Measurements from ENCODE around the gene CACNG5.

GRCh38 chr17:66830451-66830850, 4.5 kb upstream of the CACNG5 start:
- no peak for TF ChIP-seq EZH2 (IDR thresholded peaks at IDR 0.05; ENCODE audit: borderline replicate concordance, low read depth, low read length, severe bottlenecking)
- TF ChIP-seq, protein P1, sequence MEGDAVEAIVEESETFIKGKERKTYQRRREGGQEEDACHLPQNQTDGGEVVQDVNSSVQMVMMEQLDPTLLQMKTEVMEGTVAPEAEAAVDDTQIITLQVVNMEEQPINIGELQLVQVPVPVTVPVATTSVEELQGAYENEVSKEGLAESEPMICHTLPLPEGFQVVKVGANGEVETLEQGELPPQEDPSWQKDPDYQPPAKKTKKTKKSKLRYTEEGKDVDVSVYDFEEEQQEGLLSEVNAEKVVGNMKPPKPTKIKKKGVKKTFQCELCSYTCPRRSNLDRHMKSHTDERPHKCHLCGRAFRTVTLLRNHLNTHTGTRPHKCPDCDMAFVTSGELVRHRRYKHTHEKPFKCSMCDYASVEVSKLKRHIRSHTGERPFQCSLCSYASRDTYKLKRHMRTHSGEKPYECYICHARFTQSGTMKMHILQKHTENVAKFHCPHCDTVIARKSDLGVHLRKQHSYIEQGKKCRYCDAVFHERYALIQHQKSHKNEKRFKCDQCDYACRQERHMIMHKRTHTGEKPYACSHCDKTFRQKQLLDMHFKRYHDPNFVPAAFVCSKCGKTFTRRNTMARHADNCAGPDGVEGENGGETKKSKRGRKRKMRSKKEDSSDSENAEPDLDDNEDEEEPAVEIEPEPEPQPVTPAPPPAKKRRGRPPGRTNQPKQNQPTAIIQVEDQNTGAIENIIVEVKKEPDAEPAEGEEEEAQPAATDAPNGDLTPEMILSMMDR (IDR thresholded peaks at IDR 0.05; ENCODE audit: borderline replicate concordance, extremely low read depth, low read length, poor library complexity, severe bottlenecking), result no peak
